ENCODE measurements around the gene FNDC10.
"Not testable (repeated sequence)": the region's sequence is repeated elsewhere in the genome, so short reads cannot be mapped to it uniquely, and the experiment has no call there.

Gene FNDC10

DNA sequence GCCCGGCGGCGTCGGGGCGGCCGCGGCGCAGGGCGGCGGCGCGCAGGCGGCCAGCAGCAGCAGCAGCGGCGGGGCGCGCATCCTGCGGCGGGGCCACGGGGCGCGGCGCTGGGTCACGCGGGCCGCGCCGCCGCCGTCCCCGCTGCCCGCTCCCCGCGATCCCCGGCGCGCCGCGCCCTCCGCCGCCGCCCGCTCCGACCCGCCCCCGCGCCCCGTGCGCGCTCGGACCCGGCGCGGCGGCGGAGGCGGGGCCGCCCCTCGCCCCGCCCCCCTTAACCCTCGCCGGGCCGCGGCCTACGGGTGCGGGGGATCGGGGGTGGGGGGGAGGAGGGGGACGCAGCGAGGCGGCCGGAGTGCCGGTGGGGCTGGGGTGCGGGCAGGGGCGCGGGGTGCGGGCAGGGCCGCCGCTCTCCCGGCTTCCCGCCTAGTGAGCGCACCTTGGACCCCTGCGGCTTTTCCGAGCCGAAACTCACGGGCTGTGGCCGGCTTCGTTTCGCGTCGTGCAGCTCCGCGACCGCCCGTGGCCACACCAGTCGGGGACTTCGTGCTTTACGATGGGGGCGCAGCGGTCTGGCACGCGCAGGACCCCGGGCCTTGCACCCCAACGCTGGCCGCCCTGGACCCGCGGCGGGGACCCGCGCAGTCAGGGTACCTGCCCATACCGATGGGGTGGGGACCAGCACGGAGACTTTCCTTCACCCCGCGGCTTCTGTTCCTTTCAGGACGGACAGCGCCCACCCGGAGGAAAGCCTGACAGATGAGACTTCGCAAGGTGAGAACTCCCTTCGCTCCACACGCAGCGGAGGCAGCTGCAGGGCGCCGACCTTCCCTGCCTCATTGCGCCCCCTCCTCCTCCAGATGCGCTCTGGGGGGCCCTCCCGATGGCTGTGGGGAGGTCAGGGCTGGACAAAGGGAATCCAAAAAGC, at the start of gene FNDC10:
Gene FNDC10 (minus strand): TSS at position 201 of the 926 bp plus-strand sequence. CDS start 120 bp downstream, at position 81.
- DNase-seq (ENCODE audit: low spot score): no peak

DNA sequence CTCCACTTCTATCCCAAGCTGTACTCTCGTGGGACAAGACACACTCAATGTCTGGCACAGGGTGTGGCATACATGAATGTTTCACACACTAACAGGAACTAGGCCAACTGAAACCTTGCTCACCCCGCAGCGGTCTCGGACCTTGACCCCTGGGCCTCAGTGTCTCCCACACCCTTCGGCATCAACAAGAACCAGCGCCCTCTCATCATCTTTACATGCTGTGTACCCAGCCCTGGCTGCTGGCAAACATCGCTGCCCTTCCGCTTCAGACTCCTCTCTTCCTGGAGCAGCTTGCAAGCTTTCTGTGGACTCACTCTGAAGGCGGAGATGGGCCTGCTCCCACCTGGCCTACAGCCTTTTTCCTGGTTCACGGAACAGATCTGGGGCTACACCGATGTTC, 48.3 kb upstream of the FNDC10 start:
- DNase-seq (ENCODE audit: low spot score): not testable (repeated sequence)

DNA sequence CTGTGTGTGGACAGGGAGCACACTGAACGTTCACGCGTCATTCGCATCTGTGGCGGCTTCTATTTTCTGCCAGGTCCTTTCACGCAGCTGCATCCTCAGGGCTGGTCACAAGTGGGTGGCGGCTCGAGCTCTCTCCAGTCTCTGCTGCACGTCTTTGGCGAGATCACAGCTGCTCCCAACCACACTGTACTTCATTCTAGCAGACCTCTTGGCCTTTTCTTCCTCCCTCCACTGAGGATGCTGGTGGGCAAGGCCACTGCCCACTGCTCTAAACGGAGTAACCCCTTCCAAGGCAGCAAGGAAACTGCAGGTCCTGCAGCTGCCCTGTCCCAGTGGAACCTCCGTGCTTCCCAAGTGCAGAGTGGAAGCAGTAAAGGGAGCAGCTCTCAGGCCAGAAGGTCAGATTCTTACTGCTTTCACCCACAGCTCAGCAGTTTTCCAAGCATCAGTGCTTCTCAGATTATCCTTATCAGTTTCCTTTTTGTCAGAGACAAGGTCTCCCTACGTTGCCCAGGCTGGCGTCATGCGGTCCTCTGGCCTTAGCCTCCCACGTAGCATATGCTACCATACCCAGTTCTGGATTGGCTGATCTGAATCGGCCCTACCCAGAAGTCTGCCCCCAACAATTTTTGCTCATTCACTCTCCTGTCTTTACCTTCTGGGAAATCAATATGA, 47.8 kb upstream of the FNDC10 start:
- DNase-seq (ENCODE audit: low spot score): not testable (repeated sequence)

DNA sequence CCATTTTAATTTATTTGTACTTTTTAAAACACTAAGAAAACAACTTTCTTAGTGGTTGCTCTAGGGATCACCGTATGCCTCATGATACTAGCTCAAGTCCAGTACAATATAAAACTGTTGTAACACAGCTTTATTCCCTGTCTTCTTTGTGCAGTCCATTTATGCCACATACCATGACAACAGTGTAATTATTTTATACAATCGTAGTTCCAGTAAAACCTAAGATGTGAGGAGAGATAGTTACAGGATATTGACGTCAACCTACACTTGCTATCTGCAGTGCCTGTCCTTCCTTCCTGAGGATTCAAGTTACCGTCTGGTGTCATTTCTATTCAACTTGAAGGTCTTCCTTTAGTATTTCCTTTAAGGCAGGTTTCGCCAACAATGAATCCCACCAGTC, 46.4 kb upstream of the FNDC10 start:
- not testable (repeated sequence) for DNase-seq (ENCODE audit: low spot score)

DNA sequence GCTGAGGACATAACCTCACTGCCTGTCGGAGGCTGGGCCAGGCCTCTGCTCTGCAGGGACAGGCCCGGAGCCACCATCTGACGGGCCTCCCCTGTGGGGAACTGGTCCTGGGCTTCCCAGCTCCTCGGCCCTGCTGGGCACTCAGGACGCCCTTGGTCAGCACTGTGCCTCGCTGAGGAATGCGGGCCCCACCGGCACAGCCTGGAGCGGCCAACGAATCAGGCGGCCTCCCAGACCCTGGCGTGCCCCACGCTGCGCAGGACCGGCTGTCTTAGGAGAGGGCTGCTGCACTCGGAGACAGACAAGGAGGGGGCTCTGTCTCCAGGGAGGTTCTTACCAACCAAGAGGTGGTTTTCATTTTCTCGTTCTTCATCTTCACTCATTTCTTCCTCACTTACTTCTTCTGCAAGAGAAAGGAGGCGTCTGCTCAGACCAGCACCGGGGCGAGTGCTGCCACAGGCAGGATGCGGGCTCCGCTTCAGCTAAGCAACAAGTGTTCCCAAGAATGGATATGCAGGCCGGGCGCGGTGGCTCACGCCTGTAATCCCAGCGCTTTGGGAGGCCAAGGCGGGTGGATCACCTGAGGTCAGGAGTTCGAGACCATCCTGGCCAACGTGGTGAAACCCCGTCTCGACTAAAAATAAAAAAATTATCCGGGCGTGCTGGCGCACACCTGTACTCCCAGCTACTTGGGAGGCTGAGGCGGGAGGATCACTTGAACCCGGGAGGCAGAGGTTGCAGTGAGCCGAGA, 41.0 kb upstream of the FNDC10 start:
- not testable (repeated sequence) for DNase-seq (ENCODE audit: low spot score)

DNA sequence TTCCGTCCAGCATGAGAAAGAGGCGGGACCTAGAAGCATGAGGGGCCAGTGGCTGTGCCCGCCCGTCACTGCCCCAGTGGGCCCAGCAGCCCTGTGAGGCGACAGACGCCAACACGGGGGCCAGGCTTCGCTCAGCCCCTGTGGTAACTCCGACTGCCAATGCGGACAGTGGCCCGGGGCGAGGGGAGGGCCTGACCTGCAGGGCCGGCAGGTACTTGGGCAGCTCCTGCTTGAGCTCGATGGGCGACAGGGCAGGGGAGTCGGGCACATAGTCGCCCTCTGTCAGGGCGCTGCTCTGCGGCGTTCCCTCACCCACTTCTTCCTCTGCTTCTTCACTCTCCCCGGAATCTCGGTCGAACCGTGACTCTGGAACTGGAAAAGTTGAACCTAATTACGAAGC, 40.1 kb upstream of the FNDC10 start:
- not testable (repeated sequence) for DNase-seq (ENCODE audit: low spot score)

DNA sequence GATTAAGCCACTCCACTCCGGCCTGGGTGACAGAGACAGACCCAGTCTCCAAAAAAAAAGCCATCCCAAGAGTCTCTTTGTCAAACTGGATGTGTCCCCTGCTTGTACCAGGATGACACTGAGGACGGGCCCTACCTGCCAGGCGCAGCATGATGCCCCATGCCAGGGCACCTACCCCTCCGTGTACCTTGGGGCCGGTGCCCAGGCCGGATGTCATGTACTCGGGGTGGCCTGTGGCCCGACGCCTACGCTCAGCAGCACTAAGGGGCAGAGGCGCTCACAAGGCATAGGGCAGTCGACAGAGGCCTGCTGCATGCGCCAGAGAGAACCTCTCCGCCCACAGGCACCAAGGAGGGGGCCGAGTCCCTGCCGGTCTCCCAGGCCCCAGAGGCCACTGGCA, 39.4 kb upstream of the FNDC10 start:
- not testable (repeated sequence) for DNase-seq (ENCODE audit: low spot score)

DNA sequence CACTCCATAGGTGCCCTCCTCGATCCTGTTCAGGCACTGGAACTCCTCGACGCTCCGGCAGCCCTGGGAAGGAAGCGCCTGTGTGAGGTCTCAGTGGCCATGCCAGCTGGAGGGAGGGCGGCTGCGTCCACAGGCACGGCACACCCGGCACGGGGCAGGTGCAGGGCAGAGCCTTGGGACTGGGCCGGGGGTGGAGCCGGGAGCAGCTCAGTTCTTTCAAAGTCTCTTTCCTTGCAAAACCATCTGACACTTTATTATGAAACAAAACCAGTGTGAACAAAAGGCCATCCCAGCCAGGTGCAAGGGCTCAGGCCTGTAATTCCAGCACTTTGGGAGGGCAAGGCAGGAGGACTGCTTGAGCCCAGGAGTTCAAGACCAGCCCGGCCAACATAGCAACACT, 38.6 kb upstream of the FNDC10 start:
- not testable (repeated sequence) for DNase-seq (ENCODE audit: low spot score)

DNA sequence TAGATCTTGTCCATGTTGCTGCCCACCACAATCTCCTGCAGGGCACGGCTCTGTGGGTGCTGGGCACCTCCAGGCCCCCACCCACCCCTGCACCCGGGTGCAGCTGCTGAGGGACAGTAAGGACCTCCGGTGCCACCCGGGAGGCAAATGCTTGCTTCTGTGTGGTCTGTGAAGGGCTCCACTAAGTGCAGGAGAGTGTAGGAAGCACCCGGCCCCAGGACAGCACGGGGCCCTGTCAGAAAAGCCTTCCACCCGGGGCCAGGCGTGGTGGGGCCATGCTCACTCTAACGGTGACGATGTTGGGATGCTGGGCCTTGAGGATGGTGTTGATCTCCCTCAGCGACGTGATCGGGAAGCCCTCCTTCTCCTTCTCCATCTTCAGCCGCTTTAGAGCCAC, 37.5 kb upstream of the FNDC10 start:
- not testable (repeated sequence) for DNase-seq (ENCODE audit: low spot score)

DNA sequence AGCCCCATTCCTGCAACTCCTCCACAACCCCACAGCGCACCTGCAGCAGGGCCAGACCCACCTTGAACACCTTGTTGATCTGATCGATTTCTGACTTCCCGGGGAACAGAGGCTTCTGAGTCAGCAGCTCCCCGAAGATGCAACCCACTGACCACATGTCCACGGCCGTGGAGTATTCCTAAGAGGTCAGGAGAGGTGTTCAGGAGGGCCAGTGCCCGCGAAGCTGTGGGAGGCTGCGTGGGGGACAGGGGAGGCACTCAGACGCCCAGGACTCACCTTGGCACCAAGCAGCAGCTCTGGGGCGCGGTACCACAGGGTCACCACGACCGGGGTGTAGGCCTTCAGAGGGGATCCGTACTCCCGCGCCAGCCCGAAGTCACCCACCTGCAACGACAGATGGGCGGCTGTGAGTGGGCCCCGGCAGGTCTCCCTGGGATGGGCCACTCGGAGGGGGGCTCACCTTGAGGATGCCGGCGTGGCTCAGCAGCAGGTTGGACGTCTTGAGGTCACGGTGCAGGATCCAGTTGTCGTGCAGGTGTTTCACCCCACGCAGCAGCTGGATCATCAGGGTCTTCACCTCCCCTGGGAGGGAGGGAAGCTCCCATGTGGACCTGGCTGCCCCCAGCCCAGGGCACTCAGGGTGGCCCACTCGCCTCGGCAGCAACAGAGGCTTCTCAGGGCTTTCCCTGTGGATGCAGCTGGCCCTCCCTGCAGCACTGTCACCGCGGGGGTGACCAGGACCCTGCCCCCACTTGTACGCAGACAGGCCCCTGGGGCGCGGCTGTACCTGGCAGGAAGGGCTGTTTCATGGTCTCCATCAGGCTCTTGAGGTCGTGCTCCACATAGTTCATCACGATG, 36.9 kb upstream of the FNDC10 start:
- not testable (repeated sequence) for DNase-seq (ENCODE audit: low spot score)

DNA sequence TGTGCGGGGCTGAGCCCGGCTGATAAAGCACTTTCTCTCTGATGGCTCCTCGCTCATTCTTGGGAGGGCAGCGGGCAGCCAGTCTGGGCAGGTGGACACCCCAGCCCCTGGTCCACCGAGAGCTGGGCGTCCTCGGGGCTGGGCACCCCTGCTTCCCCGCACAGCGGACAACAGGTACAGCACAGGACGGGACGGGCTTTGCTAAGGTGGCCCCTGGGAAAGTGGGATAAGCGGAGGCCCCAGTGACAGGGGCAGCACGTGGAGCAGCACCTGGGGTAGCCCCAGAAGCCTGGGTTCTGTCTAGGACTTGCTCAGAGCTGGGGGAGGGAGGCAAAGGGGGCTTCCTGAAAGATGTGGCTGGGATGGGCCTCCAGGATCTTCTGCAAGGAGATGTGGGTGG, 34.7 kb upstream of the FNDC10 start:
- DNase-seq (ENCODE audit: low spot score): not testable (repeated sequence)

DNA sequence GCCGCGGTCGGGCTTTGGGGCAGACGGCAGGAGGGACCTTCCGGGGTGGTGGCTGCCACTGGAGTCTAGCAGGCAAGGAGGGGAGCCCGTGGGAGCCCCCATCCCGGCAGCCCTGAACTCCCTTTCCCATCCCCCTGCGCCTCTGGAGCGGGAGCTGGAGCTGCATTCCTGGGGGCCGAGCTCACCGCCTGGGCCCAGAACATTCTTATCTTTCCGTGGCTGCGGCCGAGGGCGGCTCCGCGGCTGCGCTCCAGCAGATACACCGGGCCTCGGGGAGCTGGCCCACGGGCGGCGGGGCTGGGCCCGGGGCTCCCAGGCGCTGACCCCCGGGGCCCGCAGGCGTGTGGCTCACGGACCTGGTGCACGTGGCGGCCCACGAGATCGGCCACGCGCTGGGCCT, 33.5 kb upstream of the FNDC10 start:
- not testable (repeated sequence) for DNase-seq (ENCODE audit: low spot score)

DNA sequence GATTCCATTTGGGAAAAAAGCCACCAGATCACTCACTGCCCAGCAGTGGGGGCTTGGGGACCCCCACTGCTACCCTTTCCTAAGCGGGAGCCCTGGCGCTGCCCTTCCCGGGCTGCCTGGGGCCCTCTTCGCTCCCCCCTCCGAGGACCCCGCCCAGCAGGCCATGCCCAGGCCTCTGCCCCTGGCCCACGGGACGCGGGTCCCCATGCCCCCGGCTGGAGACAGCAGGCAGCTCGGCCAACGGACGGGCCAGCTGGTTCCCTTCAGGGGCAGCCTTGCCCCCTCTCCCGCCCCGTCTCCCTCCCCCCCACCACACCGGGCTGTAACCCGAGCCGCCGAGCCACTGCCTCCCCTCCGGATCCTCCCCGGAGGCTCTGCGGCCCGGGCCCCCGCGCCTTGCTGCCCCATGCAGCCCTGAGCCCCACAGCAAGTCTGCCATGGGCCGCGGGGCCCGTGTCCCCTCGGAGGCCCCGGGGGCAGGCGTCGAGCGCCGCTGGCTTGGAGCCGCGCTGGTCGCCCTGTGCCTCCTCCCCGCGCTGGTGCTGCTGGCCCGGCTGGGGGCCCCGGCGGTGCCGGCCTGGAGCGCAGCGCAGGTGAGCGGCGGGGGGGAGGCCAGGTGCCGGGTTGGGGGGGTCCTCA, 32.0 kb upstream of the FNDC10 start, which contains the start of gene MMP23B:
Gene MMP23B (plus strand): TSS at position 392 of the 639 bp plus-strand sequence. CDS start 46 bp downstream, at position 438.
- peak; percentile 53 for DNase-seq (ENCODE audit: low spot score)

DNA sequence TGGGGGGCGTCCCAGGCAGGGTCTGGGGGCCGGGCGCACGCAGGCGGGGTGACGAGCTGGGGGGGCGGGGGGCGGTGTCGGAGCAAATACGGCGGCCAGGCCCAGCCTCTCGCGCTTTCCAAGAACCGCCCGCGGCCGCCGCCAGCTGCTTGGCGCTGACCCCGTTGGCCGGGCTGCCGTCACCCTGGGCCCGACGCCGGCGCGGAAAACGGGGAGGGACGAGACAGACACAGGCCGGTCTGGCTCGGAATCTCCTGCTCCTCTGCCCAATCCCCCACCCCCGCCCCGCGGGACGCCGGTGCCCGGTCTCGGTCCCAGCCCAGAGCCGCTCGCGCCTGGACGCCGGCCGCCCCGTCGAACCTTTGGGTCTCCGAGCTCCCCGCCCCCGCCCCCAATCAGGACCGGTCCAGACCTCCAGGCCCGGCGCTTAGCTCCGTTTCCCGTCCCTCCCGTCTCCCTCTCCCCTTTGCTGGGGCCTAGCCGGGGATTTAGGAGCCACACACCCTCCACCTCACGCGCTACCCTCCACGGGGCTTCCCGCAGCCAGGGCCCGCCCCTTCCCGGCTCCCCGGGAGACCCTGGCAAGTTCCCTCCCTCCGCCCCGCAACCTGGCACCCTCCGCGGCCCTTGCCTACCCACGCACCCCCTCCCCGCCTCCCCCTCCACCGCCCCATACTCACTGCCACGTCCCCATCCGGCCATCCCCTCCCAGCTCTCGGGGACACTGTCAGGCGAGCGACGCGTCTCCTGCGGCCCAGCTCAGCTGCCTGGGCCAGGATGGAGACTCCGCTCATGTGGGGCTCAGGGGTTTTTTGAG, 31.2 kb upstream of the FNDC10 start:
- no peak for DNase-seq (ENCODE audit: low spot score)

DNA sequence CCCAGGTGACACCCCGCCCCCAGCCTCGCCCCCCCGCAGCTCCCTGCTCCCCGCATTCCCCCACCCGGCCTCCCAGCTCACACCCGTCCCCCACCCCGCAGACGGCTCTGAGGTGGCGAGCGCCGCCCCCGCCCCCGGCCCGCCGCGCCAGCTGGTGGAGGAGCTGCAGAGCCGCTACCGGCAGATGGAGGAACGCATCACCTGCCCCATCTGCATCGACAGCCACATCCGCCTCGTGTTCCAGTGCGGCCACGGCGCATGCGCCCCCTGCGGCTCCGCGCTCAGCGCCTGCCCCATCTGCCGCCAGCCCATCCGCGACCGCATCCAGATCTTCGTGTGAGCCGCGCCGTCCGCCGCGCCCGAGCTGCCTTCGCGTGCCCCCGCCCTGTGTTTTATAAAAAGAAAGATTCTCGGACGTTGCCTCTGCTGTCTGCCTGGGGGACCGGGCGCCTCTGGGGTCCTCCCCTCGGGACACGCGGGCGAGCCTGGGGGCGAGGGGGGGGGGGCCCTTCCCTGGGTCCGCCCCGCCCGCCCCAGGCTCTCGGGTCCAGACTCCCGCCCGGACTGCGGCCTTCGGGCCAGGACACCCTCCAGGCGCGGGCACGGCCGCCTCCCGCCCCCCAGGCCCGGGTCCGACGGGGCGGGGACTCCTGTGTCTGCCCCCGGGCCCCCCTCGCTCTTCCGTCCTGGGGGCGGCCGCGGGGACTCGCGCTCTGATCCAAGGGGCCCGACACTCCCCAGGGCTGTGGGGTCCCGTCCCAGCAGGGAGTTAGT, 30.4 kb upstream of the FNDC10 start:
- no peak for DNase-seq (ENCODE audit: low spot score)

DNA sequence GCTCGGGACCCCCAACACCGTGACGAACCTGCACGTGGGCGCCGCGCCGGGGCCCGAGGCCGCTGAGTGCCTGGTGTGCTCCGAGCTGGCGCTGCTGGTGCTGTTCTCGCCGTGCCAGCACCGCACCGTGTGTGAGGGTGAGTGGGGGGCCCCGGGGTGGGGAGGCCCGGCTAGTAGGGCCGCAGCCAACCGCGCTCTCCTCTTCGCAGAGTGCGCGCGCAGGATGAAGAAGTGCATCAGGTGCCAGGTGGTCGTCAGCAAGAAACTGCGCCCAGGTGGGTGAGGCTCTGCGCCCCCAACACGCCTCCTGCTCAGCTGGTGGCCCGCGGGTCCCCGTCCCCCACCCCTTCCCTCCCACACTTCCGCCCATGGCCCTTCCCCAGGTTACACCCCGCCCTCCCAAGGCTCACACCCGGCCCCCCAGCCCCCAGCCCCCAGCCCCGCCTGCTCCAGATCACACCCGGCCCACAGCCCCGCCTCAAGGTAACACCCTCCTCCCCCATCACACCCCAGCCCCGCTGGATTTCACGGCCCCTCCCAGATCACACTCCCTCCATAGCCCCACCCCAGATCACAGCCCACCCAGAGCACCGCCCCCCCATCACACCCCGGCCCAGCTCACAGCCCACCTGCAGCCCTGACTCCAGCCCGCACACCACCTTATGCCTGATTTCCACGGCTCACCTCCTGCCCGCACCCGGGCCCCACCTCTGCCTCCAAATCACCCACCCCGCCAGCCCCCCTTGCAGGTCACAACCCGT, 29.7 kb upstream of the FNDC10 start:
- no peak for DNase-seq (ENCODE audit: low spot score)

DNA sequence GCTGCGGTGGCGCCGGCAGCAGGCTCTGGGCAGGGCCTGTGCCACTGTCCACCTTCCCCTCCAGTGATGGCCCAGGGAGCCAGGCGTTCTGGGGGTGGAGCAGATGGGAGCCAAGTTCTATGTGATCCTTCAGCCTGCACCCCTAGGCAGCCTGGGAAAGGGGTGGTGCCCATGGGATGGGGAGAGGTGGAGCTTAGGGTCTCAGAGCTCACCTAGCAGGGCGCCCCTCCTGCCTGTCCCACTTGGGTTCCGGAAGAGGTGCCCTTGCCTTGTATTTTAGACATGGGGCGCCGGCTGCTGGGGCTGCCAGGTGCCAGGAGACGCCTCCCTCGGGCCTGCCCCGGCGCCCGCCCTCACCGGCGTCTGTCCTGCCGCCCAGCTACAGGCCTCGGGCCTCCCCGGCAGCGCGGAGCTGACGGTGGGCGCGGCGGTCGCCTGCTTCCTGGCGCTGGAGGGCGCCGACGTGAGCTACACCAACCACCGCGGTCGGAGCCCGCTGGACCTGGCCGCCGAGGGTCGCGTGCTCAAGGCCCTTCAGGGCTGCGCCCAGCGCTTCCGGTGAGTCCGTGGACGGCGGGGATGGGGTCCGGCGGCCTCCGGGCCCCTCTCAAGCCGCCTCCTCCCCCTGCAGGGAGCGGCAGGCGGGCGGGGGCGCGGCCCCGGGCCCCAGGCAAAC, 29.0 kb upstream of the FNDC10 start:
- DNase-seq (ENCODE audit: low spot score): no peak
